Stomach (tissue), 9 donors: Measurements from ENCODE around the gene KIFC3. TPM values are rescaled to one million over a fixed set of nuclear protein-coding genes. Genes with fewer than 3 reads are reported as not detected.

Experiments used
- DNase-seq, 2 donors: peaks; one replicate each; pipeline versions ENCODE4 v3.0.0 to v3.0.0-alpha.2; 2013 to 2019
- H3K27ac ChIP-seq, 5 donors: fragments of 200-600 bp in 4 of 5; sonication (generic) in 4 of 5; one replicate each; pipeline ENCODE4 v1.5.1; 2013 to 2019; ENCODE audit warnings: mild to moderate bottlenecking in 1 of 5, moderate library complexity in 1 of 5
- H3K27me3 ChIP-seq, 3 donors: fragments of 200-600 bp; sonication (generic); one replicate each; pipeline ENCODE4 v1.5.1; 2017 to 2019; ENCODE audit warnings: mixed run types in 1 of 3
- H3K36me3 ChIP-seq, 4 donors: fragments of 200-600 bp; sonication (generic); 1 replicate in 3 of 4; 2 replicates in 1 of 4; pipeline ENCODE4 v1.5.1; 2016 to 2019
- H3K4me1 ChIP-seq, 4 donors: fragments of 200-600 bp; sonication (generic); one replicate each; pipeline ENCODE4 v1.5.1; 2016 to 2019
- H3K4me3 ChIP-seq, 4 donors: fragments of 200-600 bp; sonication (generic) in 3 of 4; one replicate each; pipeline ENCODE4 v1.5.1; 2016 to 2019; ENCODE audit warnings: mild to moderate bottlenecking in 1 of 4
- H3K9me3 ChIP-seq, 4 donors: fragments of 200-600 bp; sonication (generic); one replicate each; pipeline ENCODE4 v1.5.1; 2016 to 2019
- CTCF ChIP-seq, 7 experiments: fragments of 450-650 bp in 4 of 7; fragments of 200-600 bp in 3 of 7; sonication (generic) in 3 of 7; IDR thresholded peaks; one replicate each; pipeline ENCODE4 v1.5.1; 2016 to 2019; ENCODE audit warnings: antibody characterized with exemption in 7 of 7, control low read depth in 2 of 7, mild to moderate bottlenecking in 1 of 7
- EP300 ChIP-seq: sonication (generic); formaldehyde crosslinking; IDR thresholded peaks from one replicate; pipeline ENCODE4 v1.6.1; 2017; ENCODE audit warnings: antibody characterized with exemption
- POLR2A ChIP-seq, 4 donors: fragments of 450-650 bp; IDR thresholded peaks; one replicate each; pipeline ENCODE4 v1.6.1; 2016; ENCODE audit warnings: antibody characterized with exemption in 4 of 4, control low read depth in 2 of 4, mild to moderate bottlenecking in 1 of 4, moderate library complexity in 1 of 4
- POLR2AphosphoS5 ChIP-seq, 3 donors: sonication (generic); formaldehyde crosslinking; IDR thresholded peaks; one replicate each; pipeline ENCODE4 v1.6.1; 2016; ENCODE audit warnings: antibody characterized with exemption in 3 of 3
- WGBS, 5 donors: extraction: QIAGEN DNeasy Blood & Tissue Kit in 3 of 5; methylation state at CpG; one replicate each; pipeline versions ENCODE4 v1.1.5 to v1.1.7; 2013 to 2018; 5-methylcytosine and 5-hydroxymethylcytosine counted together
- intact Hi-C: fragments of 100-400 bp; cut with DNase I; formaldehyde crosslinking; loops from one replicate; pipeline ENCODE4 v1.15.1; 2023; ENCODE audit warnings: low total_unique reads
- polyA plus RNA-seq, 3 donors: library from polyadenylated mRNA; stranded (reverse); fragments of 200-250 nt; gene quantifications; one replicate each; pipeline ENCODE4 v1.2.3, GENCODE V29; 2013
- total RNA-seq, 5 donors: library from RNA; depleted of rRNA; stranded (reverse); fragments of >200 nt; gene quantifications; one replicate each; pipeline versions ENCODE4 v1.1.0 to v1.2.3, GENCODE V29; 2014 to 2016
- donor health status: healthy with polysubstance abuse.
- donor health status: Bipolar disorder and iron deficiency.
- donor health status: healthy.

KIFC3 gene
- total and polyA plus RNA-seq, 8 donors = 2.3 to 249 (median 31.1) TPM

DNA sequence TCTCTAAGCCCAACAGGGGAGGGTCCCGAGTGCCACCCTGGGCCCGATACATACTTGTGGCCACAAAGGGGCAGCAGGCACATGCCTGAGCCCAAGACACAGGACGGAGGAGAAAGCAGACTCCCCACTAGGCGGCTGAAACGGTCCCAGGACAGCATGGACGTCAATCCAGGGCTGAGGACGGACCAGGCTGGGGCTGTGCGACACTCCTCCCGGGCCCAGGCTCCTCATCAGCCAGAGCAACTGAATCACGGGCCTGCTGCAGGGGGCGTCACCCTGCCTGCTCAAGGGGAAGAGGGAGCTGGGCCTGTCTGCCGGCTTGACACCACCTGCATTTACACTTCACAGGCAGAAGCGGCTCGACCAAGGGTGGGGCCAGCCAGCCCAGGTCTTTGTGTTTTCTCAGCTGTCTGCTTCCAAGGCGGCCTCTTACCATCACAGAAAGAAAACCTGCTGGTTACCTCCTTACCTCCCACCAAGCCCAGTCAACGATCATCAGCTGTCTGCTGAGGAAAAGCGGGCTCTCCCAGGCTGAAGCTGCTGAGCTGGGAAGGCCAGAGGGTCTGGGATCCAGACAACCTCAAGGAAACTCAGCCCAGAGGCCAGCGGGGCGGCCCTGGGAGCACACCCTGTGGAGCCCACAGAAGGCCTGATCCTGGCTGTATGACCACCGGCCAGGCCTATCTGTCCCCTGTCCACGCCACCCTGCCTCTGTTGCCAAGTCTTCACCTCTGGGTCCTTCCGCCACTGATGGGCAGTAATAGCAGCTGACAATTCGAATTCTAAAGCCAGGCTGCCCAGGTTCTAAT lies 26.4 kb downstream of the KIFC3 start:
- Histone ChIP-seq H3K36me3 (peaks cover 23 to 66% (median 51%) of the 10 kb centered on the region in 4 donors), H3K9me3 (no peaks in the 10 kb centered on the region), H3K4me3 (no peak overlapping the region), H3K27me3 (no peaks in the 10 kb centered on the region), H3K27ac (no peak overlapping the region), H3K4me1 (no peaks in the 10 kb centered on the region)
- intact Hi-C loops = no loop called here
- TF ChIP-seq POLR2AphosphoS5 (IDR thresholded peaks at IDR 0.05) = no peak
- DNase-seq = peak in 1 of 2 donors; percentile 76
- WGBS, 5 donors = 62 to 78% (median 73%) methylated on average over 12 to 23 of the region's 23 CpGs

- no peak for TF ChIP-seq CTCF (IDR thresholded peaks at IDR 0.05)
- no peak for TF ChIP-seq POLR2AphosphoS5 (IDR thresholded peaks at IDR 0.05)
- TF ChIP-seq EP300 = no peak
- no peak for TF ChIP-seq POLR2A (IDR thresholded peaks at IDR 0.05)
- Histone ChIP-seq H3K27ac (no peak overlapping the region), H3K36me3 (peaks cover 34 to 74% (median 60%) of the 10 kb centered on the region in 4 donors), H3K4me3 (no peak overlapping the region), H3K9me3 (no peaks in the 10 kb centered on the region), H3K4me1 (no peaks in the 10 kb centered on the region), H3K27me3 (no peaks in the 10 kb centered on the region)
- DNase-seq = no peak
- WGBS, 5 donors = 90 to 98% (median 95%) methylated on average over 8 to 12 of the region's 12 CpGs
- intact Hi-C loops = no loop called here
These were observed 27.5 kb downstream of the KIFC3 start for GRCh38 chr16:57774705-57775285.

- peak in 1 of 2 donors; percentile 56 for DNase-seq
- Histone ChIP-seq H3K9me3 (no peaks in the 10 kb centered on the region), H3K4me1 (no peaks in the 10 kb centered on the region), H3K27me3 (no peaks in the 10 kb centered on the region), H3K27ac (no peak overlapping the region), H3K36me3 (peaks cover 36 to 74% (median 60%) of the 10 kb centered on the region in 4 donors), H3K4me3 (no peak overlapping the region)
- WGBS, 5 donors = 73 to 81% (median 77%) methylated on average over 11 of the region's 11 CpGs
- TF ChIP-seq POLR2A (IDR thresholded peaks at IDR 0.05) (no peak), POLR2AphosphoS5 (IDR thresholded peaks at IDR 0.05) (no peak), CTCF (IDR thresholded peaks at IDR 0.05) (no peak), EP300 (no peak)
- intact Hi-C loops = no loop called here
These were observed 28.5 kb downstream of the KIFC3 start for GRCh38 chr16:57773655-57774295.

DNA sequence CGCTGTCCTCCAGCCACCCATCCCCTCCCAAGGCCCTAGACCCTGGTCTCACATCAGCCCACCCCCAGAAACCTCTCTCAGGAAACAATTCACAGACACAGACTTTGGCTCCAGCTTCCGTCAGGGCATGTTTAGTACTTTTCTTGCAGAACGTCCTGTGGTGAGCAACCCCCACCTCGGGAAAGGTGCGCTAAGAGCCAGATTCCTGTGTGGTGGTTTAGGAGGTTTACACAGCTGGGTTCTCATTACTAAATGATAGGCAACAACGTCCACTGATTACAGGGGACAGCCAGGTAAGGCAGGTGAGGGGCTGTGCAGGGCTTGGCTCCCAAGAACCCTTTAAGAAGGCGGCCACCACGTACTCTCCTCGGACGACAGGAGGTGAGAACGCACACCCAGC lies 29.3 kb downstream of the KIFC3 start:
- no peak for TF ChIP-seq CTCF (IDR thresholded peaks at IDR 0.05)
- TF ChIP-seq EP300 = no peak
- no peak for TF ChIP-seq POLR2A (IDR thresholded peaks at IDR 0.05)
- no peak for TF ChIP-seq POLR2AphosphoS5 (IDR thresholded peaks at IDR 0.05)
- Histone ChIP-seq H3K9me3 (no peaks in the 10 kb centered on the region), H3K4me1 (no peaks in the 10 kb centered on the region), H3K4me3 (no peak overlapping the region), H3K36me3 (peaks cover 39 to 79% (median 64%) of the 10 kb centered on the region in 4 donors), H3K27ac (no peak overlapping the region), H3K27me3 (no peaks in the 10 kb centered on the region)
- DNase-seq = no peak
- intact Hi-C loops = no loop called here
- WGBS, 5 donors = 61 to 73% (median 69%) methylated on average over 8 to 11 of the region's 11 CpGs
